NCI-H2171 treated with DMSO at 0.1 percent for 48 hours (cell line): ENCODE results near the gene ROBO4.

Experiments used
- DNase-seq: peaks from one replicate; lab custom pipeline; 2025; lab: John Stamatoyannopoulos, UW

ROBO4 gene

GRCh38 chr11:124889191-124890091, 8.2 kb downstream of the ROBO4 start:
- no peak for DNase-seq

- no peak for DNase-seq
Observed at GRCh38 chr11:124887667-124888013, 10.0 kb downstream of the ROBO4 start.

GRCh38 chr11:124886978-124887666, 10.5 kb downstream of the ROBO4 start:
- no peak for DNase-seq

- DNase-seq: no peak
Observed at GRCh38 chr11:124886476-124886875, 11.2 kb downstream of the ROBO4 start.

- DNase-seq: no peak
Observed at GRCh38 chr11:124884869-124885479, 12.7 kb downstream of the ROBO4 start.

GRCh38 chr11:124884340-124884739, 13.3 kb downstream of the ROBO4 start:
- no peak for DNase-seq

- DNase-seq: peak; percentile 74
Observed at GRCh38 chr11:124882339-124883071, 15.2 kb downstream of the ROBO4 start.

GRCh38 chr11:124880958-124881357, 16.7 kb downstream of the ROBO4 start:
- no peak for DNase-seq

GRCh38 chr11:124880290-124880611, 17.4 kb downstream of the ROBO4 start:
- no peak for DNase-seq

- DNase-seq: no peak
Observed at GRCh38 chr11:124879493-124880289, 18.0 kb downstream of the ROBO4 start.

GRCh38 chr11:124878759-124879492, 18.7 kb downstream of the ROBO4 start:
- no peak for DNase-seq

GRCh38 chr11:124877910-124878758, 19.5 kb downstream of the ROBO4 start:
- no peak for DNase-seq

GRCh38 chr11:124877631-124877909, 20.1 kb downstream of the ROBO4 start:
- no peak for DNase-seq

- DNase-seq: no peak
Observed at GRCh38 chr11:124876818-124877630, 20.6 kb downstream of the ROBO4 start.

- DNase-seq: peak; percentile 88
Observed at GRCh38 chr11:124875943-124876817, 21.5 kb downstream of the ROBO4 start.

- no peak for DNase-seq
Observed at GRCh38 chr11:124875401-124875800, 22.3 kb downstream of the ROBO4 start.

GRCh38 chr11:124874571-124875255, 23.0 kb downstream of the ROBO4 start:
- DNase-seq: no peak

GRCh38 chr11:124873951-124874350, 23.7 kb downstream of the ROBO4 start:
- peak; percentile 11 for DNase-seq
